Measurements from ENCODE around the gene BBX.

BBX gene

GRCh38 chr3:107858876-107859275, 336.1 kb downstream of the BBX start:
- no peak for TF ChIP-seq CTCF (conservative IDR thresholded peaks at IDR 0.05; ENCODE audit: low read depth)
- H3K27ac ChIP-seq = no peak overlapping the region
- POLR2A ChIA-PET (ENCODE audit: low non-redundant PET) = no interaction called here
- CTCF ChIA-PET = interaction anchor here (0.7 to 0.9 kb wide), 2 partner anchors 12 to 13 kb away, joined by 3 to 4 read pairs; no protein-coding TSS in a partner anchor
- no peak for DNase-seq (ENCODE audit: low spot score)

All from RWPE1 (cell line).